Measurements from ENCODE around the gene EXOC4.

DNA sequence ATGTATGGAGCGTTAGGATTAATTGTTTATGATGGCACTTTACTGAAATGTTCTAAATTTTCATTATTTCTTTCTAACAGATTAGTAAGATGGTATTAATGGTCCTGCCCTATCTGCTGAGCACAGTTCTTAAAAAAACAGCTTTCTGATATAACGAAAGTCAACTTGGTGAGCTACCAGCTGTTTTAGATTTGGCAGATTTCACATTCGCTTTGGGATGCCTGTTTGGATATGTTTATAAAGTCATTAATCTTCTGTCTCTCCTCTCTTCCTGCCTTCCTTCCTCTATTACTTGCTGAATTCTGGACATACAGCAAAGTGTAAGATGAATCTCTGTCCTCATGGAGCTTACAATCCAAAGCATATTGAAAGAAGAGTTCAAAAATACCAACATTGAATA, 477.5 kb downstream of the EXOC4 start:
- TF ChIP-seq YY1 (IDR thresholded peaks at IDR 0.05; ENCODE audit: insufficient read depth, insufficient read length) = no peak
- TF ChIP-seq ZNF274 (IDR thresholded peaks at IDR 0.05; ENCODE audit: low read depth, low read length) = no peak

Data from NT2/D1 (cell line).